ENCODE data around the gene TMSB4X. TPM values are rescaled to one million over a fixed set of nuclear protein-coding genes. Genes with fewer than 3 reads are reported as not detected.

Gene TMSB4X
- total and polyA plus RNA-seq, 2 of the 8 experiments (the other 6 are each of a cell fraction or from before 2014, with no cell fraction given), result 2,063 to 2,112 TPM

GRCh38 chrX:13023979-13024378 lies 49.1 kb downstream of the TMSB4X start:
- 83% methylated on average over 4 of the region's 4 CpGs; no CpG with 5 or more reads in 1 of the 2 experiments for WGBS, 2 experiments (ENCODE audit: extremely low coverage in 1 of 2, insufficient coverage in 1 of 2, insufficient read length in 1 of 2, insufficient replicate concordance in 2 of 2, low coverage in 1 of 2, low lambda C conversion rate in 2 of 2, missing lambda C conversion rate in 1 of 2)
- no peak for FAIRE-seq

More at GRCh38 chrX:13023979-13024378, 49.1 kb downstream of the TMSB4X start:
- no peaks in the 10 kb centered on the region for H3K27me3 ChIP-seq (replicated peaks in 1 of 4; ENCODE audit: control insufficient read depth in 3 of 4, extremely low read depth in 1 of 4, insufficient read depth in 3 of 4, low read length in 3 of 4)
- no peak overlapping the region for H3K23ac ChIP-seq (ENCODE audit: insufficient read length)
- no peak overlapping the region for H2BK15ac ChIP-seq (ENCODE audit: low read length)
- no peak overlapping the region for H4K8ac ChIP-seq (ENCODE audit: extremely low read depth, insufficient read depth, low read length)
- no peaks in the 10 kb centered on the region for H3K9me3 ChIP-seq (ENCODE audit: insufficient read depth in 2 of 2, low read depth in 1 of 2, low read length in 1 of 2)
- POLR2A ChIA-PET (ENCODE audit: partially characterized antibody), result no interaction called here
- no peak overlapping the region for H3K27ac ChIP-seq (ENCODE audit: low read depth, low read length)
- no peak overlapping the region for H3K4me3 ChIP-seq (ENCODE audit: extremely low read depth in 1 of 4, insufficient read depth in 2 of 4, low read depth in 3 of 4, low read length in 4 of 4)
- no peak overlapping the region for H2BK12ac ChIP-seq (ENCODE audit: low read depth, low read length)
- H2BK5ac ChIP-seq (ENCODE audit: low read depth, low read length), result 0 out of 2 replicates have a peak overlapping the region, but pooled peaks have one; percentile 66
- H3K36me3 ChIP-seq (ENCODE audit: control insufficient read depth in 2 of 4, insufficient read depth in 4 of 4, low read length in 3 of 4), result no peaks in the 10 kb centered on the region
- no peak overlapping the region for H3K9ac ChIP-seq (replicated peaks in 1 of 4; ENCODE audit: extremely low read depth in 1 of 4, low read depth in 3 of 4, low read length in 3 of 4)
- CTCF ChIA-PET (ENCODE audit: partially characterized antibody), result no interaction called here
- no peak for TF ChIP-seq RFX5 (IDR thresholded peaks at IDR 0.05; ENCODE audit: borderline replicate concordance, low read depth, low read length)
- no peak for TF ChIP-seq YY1 (IDR thresholded peaks at IDR 0.05; ENCODE audit: low read depth, low read length)
- no peak for TF ChIP-seq RXRA (IDR thresholded peaks at IDR 0.05; ENCODE audit: insufficient read depth, low read depth, low read length)
- TF ChIP-seq ASH2L (IDR thresholded peaks at IDR 0.05; ENCODE audit: low read length), result no peak
- no peak for TF ChIP-seq E2F6 (IDR thresholded peaks at IDR 0.05)
- no peak overlapping the region for H3K18ac ChIP-seq (ENCODE audit: extremely low read depth, low read length)
- H4K20me1 ChIP-seq (replicated peaks in 1 of 2; ENCODE audit: control insufficient read depth in 1 of 2, insufficient read depth in 2 of 2, low read length in 2 of 2), result no peaks in the 10 kb centered on the region
- no peak overlapping the region for H4K5ac ChIP-seq (ENCODE audit: insufficient read length, low read depth, low read length)
- no peak overlapping the region for H3K4me2 ChIP-seq (ENCODE audit: insufficient read depth in 1 of 2, low read depth in 2 of 2, low read length in 2 of 2)
- H3K79me2 ChIP-seq (ENCODE audit: control insufficient read depth in 1 of 2, insufficient read depth in 2 of 2, low read length in 2 of 2), result no peaks in the 10 kb centered on the region
- H3K14ac ChIP-seq (ENCODE audit: insufficient read length), result no peak overlapping the region
- no peak for DNase-seq (ENCODE audit: low read depth in 1 of 2, low spot score in 2 of 2)
- no peaks in the 10 kb centered on the region for H3K79me1 ChIP-seq (ENCODE audit: low read depth, low read length)
- no peak overlapping the region for H2BK20ac ChIP-seq (ENCODE audit: low read length)
- no peak overlapping the region for H2AFZ ChIP-seq (ENCODE audit: low read length)
- H3K56ac ChIP-seq (replicated peaks; ENCODE audit: insufficient read length, low read depth, low read length), result no peak overlapping the region
- no peak overlapping the region for H2BK120ac ChIP-seq (replicated peaks; ENCODE audit: low read depth, low read length)
- H3K4ac ChIP-seq (replicated peaks; ENCODE audit: insufficient read length, low read depth, low read length), result no peak overlapping the region
- H2AK5ac ChIP-seq (ENCODE audit: low read depth, low read length), result no peak overlapping the region
- peaks cover 0 to 4% (median 2%) of the 10 kb centered on the region in 4 experiments; a peak in 4 of 7 replicates for H3K4me1 ChIP-seq (replicated peaks in 1 of 4; ENCODE audit: control insufficient read depth in 3 of 4, insufficient read depth in 4 of 4, low read length in 3 of 4)
- H3K23me2 ChIP-seq (ENCODE audit: low read depth, low read length), result no peaks in the 10 kb centered on the region; the same call in 1 of the 2 replicates
- no peak overlapping the region for H4K91ac ChIP-seq (replicated peaks; ENCODE audit: insufficient read length, low read length)

All from H1 (cell line).